ENCODE results near the gene MFNG. TPM values are rescaled to one million over a fixed set of nuclear protein-coding genes. Genes with fewer than 3 reads are reported as not detected.

MFNG gene
- total RNA-seq, 1 donor from 2014 or later: 0.54 TPM

- no peak for TF ChIP-seq CTCF (IDR thresholded peaks at IDR 0.05; ENCODE audit: insufficient read depth, low read length, poor library complexity, severe bottlenecking)
- Histone ChIP-seq H3K4me3 (ENCODE audit: low read depth, low read length) (no peak overlapping the region), H3K36me3 (ENCODE audit: control insufficient read depth, insufficient read depth, low read length) (no peaks in the 10 kb centered on the region), H3K27me3 (ENCODE audit: control insufficient read depth, insufficient read depth, low read length) (no peaks in the 10 kb centered on the region)
- DNase-seq (ENCODE audit: low read depth): no peak
These were observed 40.7 kb downstream of the MFNG start for GRCh38 chr22:37445501-37445900.

- no peaks in the 10 kb centered on the region for H3K27me3 ChIP-seq (ENCODE audit: control insufficient read depth, insufficient read depth, low read length)
- no peak overlapping the region for H3K4me3 ChIP-seq (ENCODE audit: low read depth, low read length)
- no peaks in the 10 kb centered on the region for H3K36me3 ChIP-seq (ENCODE audit: control insufficient read depth, insufficient read depth, low read length)
- no peak for TF ChIP-seq CTCF (IDR thresholded peaks at IDR 0.05; ENCODE audit: insufficient read depth, low read length, poor library complexity, severe bottlenecking)
- DNase-seq (ENCODE audit: low read depth): no peak
These were observed 42.2 kb downstream of the MFNG start for GRCh38 chr22:37443977-37444376.

- DNase-seq (ENCODE audit: low read depth): no peak
- no peak for TF ChIP-seq CTCF (IDR thresholded peaks at IDR 0.05; ENCODE audit: insufficient read depth, low read length, poor library complexity, severe bottlenecking)
- no peak overlapping the region for H3K4me3 ChIP-seq (ENCODE audit: low read depth, low read length)
- no peaks in the 10 kb centered on the region for H3K36me3 ChIP-seq (ENCODE audit: control insufficient read depth, insufficient read depth, low read length)
- H3K27me3 ChIP-seq (ENCODE audit: control insufficient read depth, insufficient read depth, low read length): no peaks in the 10 kb centered on the region
These were observed 43.1 kb downstream of the MFNG start for GRCh38 chr22:37443086-37443485.

- no peak overlapping the region for H3K4me3 ChIP-seq (ENCODE audit: low read depth, low read length)
- no peak for TF ChIP-seq CTCF (IDR thresholded peaks at IDR 0.05; ENCODE audit: insufficient read depth, low read length, poor library complexity, severe bottlenecking)
- H3K27me3 ChIP-seq (ENCODE audit: control insufficient read depth, insufficient read depth, low read length): no peaks in the 10 kb centered on the region
- no peaks in the 10 kb centered on the region for H3K36me3 ChIP-seq (ENCODE audit: control insufficient read depth, insufficient read depth, low read length)
- DNase-seq (ENCODE audit: low read depth): no peak
These were observed 43.6 kb downstream of the MFNG start for GRCh38 chr22:37442537-37442936.

- Histone ChIP-seq H3K27me3 (ENCODE audit: control insufficient read depth, insufficient read depth, low read length) (no peaks in the 10 kb centered on the region), H3K4me3 (ENCODE audit: low read depth, low read length) (no peak overlapping the region), H3K36me3 (ENCODE audit: control insufficient read depth, insufficient read depth, low read length) (no peaks in the 10 kb centered on the region)
- DNase-seq (ENCODE audit: low read depth): no peak
- no peak for TF ChIP-seq CTCF (IDR thresholded peaks at IDR 0.05; ENCODE audit: insufficient read depth, low read length, poor library complexity, severe bottlenecking)
These were observed 44.0 kb downstream of the MFNG start for GRCh38 chr22:37442135-37442534.

GRCh38 chr22:37440875-37441274 lies 45.3 kb downstream of the MFNG start:
- Histone ChIP-seq H3K36me3 (ENCODE audit: control insufficient read depth, insufficient read depth, low read length) (no peaks in the 10 kb centered on the region), H3K27me3 (ENCODE audit: control insufficient read depth, insufficient read depth, low read length) (no peaks in the 10 kb centered on the region), H3K4me3 (ENCODE audit: low read depth, low read length) (no peak overlapping the region)
- DNase-seq (ENCODE audit: low read depth): no peak
- no peak for TF ChIP-seq CTCF (IDR thresholded peaks at IDR 0.05; ENCODE audit: insufficient read depth, low read length, poor library complexity, severe bottlenecking)

Data from kidney epithelial cell (primary cell).